Caco-2 (cell line): ENCODE measurements around the gene SHPK. TPM values are rescaled to one million over a fixed set of nuclear protein-coding genes. Genes with fewer than 3 reads are reported as not detected.

Experiments
- BruUV-seq: library from RNA; stranded (reverse); fragments of 400-500 nt; replicated peaks from 2 replicates; lab custom pipeline; 2021; lab: Mats Ljungman, UMichigan
- CTCF ChIA-PET: fragments of 300-600 bp; sonication (Branson Sonifier 250); formaldehyde crosslinking; loops from one replicate; lab custom pipeline; 2022; ENCODE audit warnings: antibody characterized with exemption; lab: Charles Lee
- POLR2A ChIA-PET: fragments of 300-600 bp; sonication (Branson Sonifier 250); formaldehyde crosslinking; loops from one replicate; lab custom pipeline; 2022; ENCODE audit warnings: antibody characterized with exemption; lab: Charles Lee
- DNase-seq, 2 experiments: peaks; one replicate each; pipeline versions ENCODE4 v3.0.0 to v3.0.0-alpha.2; 2020 to 2022
- H3K27me3 ChIP-seq: replicated peaks from 2 replicates; pipeline ENCODE4 v1.6.0; 2011; ENCODE audit warnings: low read length; ENCODE audit not compliant: control insufficient read depth, insufficient read depth
- H3K36me3 ChIP-seq: 2 replicates; pipeline ENCODE4 v1.5.1; 2011; ENCODE audit warnings: low read length; ENCODE audit not compliant: control insufficient read depth, insufficient read depth
- H3K4me1 ChIP-seq: fragments of 250-450 bp; sonication (Bioruptor Pico); 2 replicates; pipeline ENCODE4 v1.5.1; 2020; ENCODE audit warnings: mild to moderate bottlenecking
- H3K4me3 ChIP-seq: 2 replicates; pipeline ENCODE4 v1.5.1; 2011; ENCODE audit warnings: low read depth, mild to moderate bottlenecking, control low read depth, low read length
- H3K9me3 ChIP-seq: fragments of 250-450 bp; sonication (Bioruptor Pico); 2 replicates; pipeline ENCODE4 v1.5.1; 2020; ENCODE audit warnings: mild to moderate bottlenecking, moderate library complexity
- H3K27ac Mint-ChIP-seq: one replicate; pipeline ENCODE4 v1.8.0; 2022; ENCODE audit warnings: mixed read lengths; ENCODE audit not compliant: unreplicated experiment
- H3K27me3 Mint-ChIP-seq: one replicate; pipeline ENCODE4 v1.8.0; 2022; ENCODE audit warnings: mixed read lengths; ENCODE audit not compliant: insufficient read depth, unreplicated experiment
- H3K36me3 Mint-ChIP-seq: one replicate; pipeline ENCODE4 v1.8.0; 2022; ENCODE audit warnings: mild to moderate bottlenecking, mixed read lengths; ENCODE audit not compliant: insufficient read depth, unreplicated experiment
- H3K4me1 Mint-ChIP-seq: one replicate; pipeline ENCODE4 v1.8.0; 2022; ENCODE audit warnings: low read depth, mixed read lengths; ENCODE audit not compliant: unreplicated experiment
- H3K4me3 Mint-ChIP-seq: one replicate; pipeline ENCODE4 v1.8.0; 2022; ENCODE audit warnings: mild to moderate bottlenecking, moderate library complexity, mixed read lengths; ENCODE audit not compliant: unreplicated experiment
- H3K9me3 Mint-ChIP-seq: one replicate; pipeline ENCODE4 v1.8.0; 2022; ENCODE audit warnings: mixed read lengths; ENCODE audit not compliant: unreplicated experiment
- CTCF ChIP-seq, 2 experiments: fragments of 200-600 bp in 1 of 2; IDR thresholded peaks; 1 replicate in 1 of 2; 2 replicates in 1 of 2; pipeline versions ENCODE4 v1.5.1 to v1.8.0; 2011 to 2022; ENCODE audit warnings: antibody characterized with exemption in 1 of 2, control low read depth in 1 of 2, inconsistent platforms in 1 of 2, low read depth in 1 of 2, low read length in 1 of 2, mild to moderate bottlenecking in 1 of 2, moderate library complexity in 1 of 2; ENCODE audit not compliant: insufficient read depth in 1 of 2, severe bottlenecking in 1 of 2, unreplicated experiment in 1 of 2
- intact Hi-C: fragments of 100-400 bp; cut with micrococcal nuclease; formaldehyde crosslinking; loops from one replicate; pipeline ENCODE4 v1.10.0; 2022; ENCODE audit not compliant: unreplicated experiment
- total RNA-seq: library from RNA; stranded (reverse); gene quantifications from 2 replicates; pipeline ENCODE4 v1.2.3, GENCODE V29; 2022

Gene SHPK
- total RNA-seq, 1 experiment from 2014 or later: 17.7 TPM

GRCh38 chr17:3669548-3669947, 33.5 kb upstream of the SHPK start:
- no peaks in the 10 kb centered on the region for H3K36me3 ChIP-seq
- H3K27me3 Mint-ChIP-seq: no peaks in the 10 kb centered on the region
- H3K27me3 ChIP-seq: no peaks in the 10 kb centered on the region
- peaks cover 32% of the 10 kb centered on the region for H3K36me3 Mint-ChIP-seq
- peak overlapping the region; percentile 95 for H3K27ac Mint-ChIP-seq
- peak overlapping the region; percentile 81 for H3K4me3 ChIP-seq
- DNase-seq: no peak
- H3K4me3 Mint-ChIP-seq: peak overlapping the region; percentile 93
- intact Hi-C loops: no loop called here
- no peaks in the 10 kb centered on the region for H3K9me3 Mint-ChIP-seq
- CTCF ChIA-PET: no interaction called here
- POLR2A ChIA-PET: interaction anchor here (1.0 kb wide), 1 partner anchor 33 kb away, joined by 5 read pairs; the partner anchor contains the start of genes CTNS and SHPK
- H3K4me1 ChIP-seq: 0 out of 2 replicates have a peak, but pooled peaks cover 4% of the 10 kb centered on the region
- no peaks in the 10 kb centered on the region for H3K4me1 Mint-ChIP-seq
- no peak for TF ChIP-seq CTCF (IDR thresholded peaks at IDR 0.05; ENCODE audit: insufficient read depth in 1 of 2, low read depth in 1 of 2, low read length in 1 of 2, severe bottlenecking in 1 of 2, unreplicated experiment in 1 of 2)
- no peaks in the 10 kb centered on the region for H3K9me3 ChIP-seq
- no TSS peak for BruUV-seq

GRCh38 chr17:3669085-3669347, 33.0 kb upstream of the SHPK start:
- Mint-ChIP-seq H3K4me1 (no peaks in the 10 kb centered on the region), H3K27ac (peak overlapping the region; percentile 95), H3K36me3 (peaks cover 32% of the 10 kb centered on the region), H3K9me3 (no peaks in the 10 kb centered on the region), H3K4me3 (peak overlapping the region; percentile 93), H3K27me3 (no peaks in the 10 kb centered on the region)
- Histone ChIP-seq H3K4me3 (peak overlapping the region; percentile 81), H3K9me3 (no peaks in the 10 kb centered on the region), H3K36me3 (no peaks in the 10 kb centered on the region), H3K27me3 (no peaks in the 10 kb centered on the region), H3K4me1 (0 out of 2 replicates have a peak, but pooled peaks cover 4% of the 10 kb centered on the region)
- TF ChIP-seq CTCF (IDR thresholded peaks at IDR 0.05; ENCODE audit: insufficient read depth in 1 of 2, low read depth in 1 of 2, low read length in 1 of 2, severe bottlenecking in 1 of 2, unreplicated experiment in 1 of 2): no peak
- BruUV-seq: TSS peak; percentile 94
- no peak for DNase-seq
- intact Hi-C loops: no loop called here
- POLR2A ChIA-PET: interaction anchor here (1.0 kb wide), 1 partner anchor 33 kb away, joined by 5 read pairs; the partner anchor contains the start of genes CTNS and SHPK
- CTCF ChIA-PET: no interaction called here

GRCh38 chr17:3668279-3669084, 32.4 kb upstream of the SHPK start, which contains the start of the genes EMC6 and TAX1BP3:
TSS of gene EMC6 (plus strand) at chr17:3668812. CDS start at chr17:3669147, 335 bp downstream.
TSS of gene TAX1BP3 (minus strand) at chr17:3668578. CDS start at chr17:3668526, 52 bp downstream.
- TF ChIP-seq CTCF (IDR thresholded peaks at IDR 0.05; ENCODE audit: insufficient read depth in 1 of 2, low read depth in 1 of 2, low read length in 1 of 2, severe bottlenecking in 1 of 2, unreplicated experiment in 1 of 2): no peak
- H3K4me1 Mint-ChIP-seq: no peaks in the 10 kb centered on the region
- H3K36me3 Mint-ChIP-seq: peaks cover 32% of the 10 kb centered on the region
- intact Hi-C loops: no loop called here
- H3K27me3 ChIP-seq: no peaks in the 10 kb centered on the region
- H3K9me3 Mint-ChIP-seq: no peaks in the 10 kb centered on the region
- peak within 1 kb of the TSS; percentile 95 for H3K27ac Mint-ChIP-seq
- peak; percentile 94 for DNase-seq
- no peaks in the 10 kb centered on the region for H3K36me3 ChIP-seq
- ChIA-PET CTCF (no interaction called here), POLR2A (interaction anchor here (1.0 kb wide), 1 partner anchor 32 kb away, joined by 5 read pairs; the partner anchor contains the start of genes CTNS and SHPK)
- no peaks in the 10 kb centered on the region for H3K27me3 Mint-ChIP-seq
- H3K9me3 ChIP-seq: no peaks in the 10 kb centered on the region
- peak within 1 kb of the TSS; percentile 93 for H3K4me3 Mint-ChIP-seq
- H3K4me1 ChIP-seq: 0 out of 2 replicates have a peak, but pooled peaks cover 4% of the 10 kb centered on the region
- H3K4me3 ChIP-seq: peak within 1 kb of the TSS; percentile 81
- no TSS peak for BruUV-seq
